ENCODE data around the gene PTPRK.

DNA sequence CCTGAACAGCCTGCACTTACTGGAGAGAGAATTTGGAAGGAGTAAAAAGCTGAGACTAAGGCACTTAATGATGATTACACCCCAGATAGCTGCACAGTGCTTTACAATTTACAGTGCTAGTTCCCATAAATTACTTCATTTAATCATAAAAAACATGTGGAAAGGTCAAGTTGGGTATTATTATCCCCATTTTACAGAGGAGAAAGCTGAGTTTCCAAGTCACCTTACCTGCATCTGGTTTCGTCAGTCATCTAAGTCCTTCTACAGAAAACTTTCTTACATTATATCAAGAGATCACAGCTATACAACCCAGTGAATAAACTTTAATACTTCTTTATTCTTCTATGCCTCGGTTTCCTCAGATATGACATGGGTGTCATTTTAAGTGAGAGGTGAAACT, 3.3 kb downstream of the PTPRK start:
- TF ChIP-seq, protein P1, sequence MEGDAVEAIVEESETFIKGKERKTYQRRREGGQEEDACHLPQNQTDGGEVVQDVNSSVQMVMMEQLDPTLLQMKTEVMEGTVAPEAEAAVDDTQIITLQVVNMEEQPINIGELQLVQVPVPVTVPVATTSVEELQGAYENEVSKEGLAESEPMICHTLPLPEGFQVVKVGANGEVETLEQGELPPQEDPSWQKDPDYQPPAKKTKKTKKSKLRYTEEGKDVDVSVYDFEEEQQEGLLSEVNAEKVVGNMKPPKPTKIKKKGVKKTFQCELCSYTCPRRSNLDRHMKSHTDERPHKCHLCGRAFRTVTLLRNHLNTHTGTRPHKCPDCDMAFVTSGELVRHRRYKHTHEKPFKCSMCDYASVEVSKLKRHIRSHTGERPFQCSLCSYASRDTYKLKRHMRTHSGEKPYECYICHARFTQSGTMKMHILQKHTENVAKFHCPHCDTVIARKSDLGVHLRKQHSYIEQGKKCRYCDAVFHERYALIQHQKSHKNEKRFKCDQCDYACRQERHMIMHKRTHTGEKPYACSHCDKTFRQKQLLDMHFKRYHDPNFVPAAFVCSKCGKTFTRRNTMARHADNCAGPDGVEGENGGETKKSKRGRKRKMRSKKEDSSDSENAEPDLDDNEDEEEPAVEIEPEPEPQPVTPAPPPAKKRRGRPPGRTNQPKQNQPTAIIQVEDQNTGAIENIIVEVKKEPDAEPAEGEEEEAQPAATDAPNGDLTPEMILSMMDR (conservative IDR thresholded peaks at IDR 0.05 in 1 of 2, IDR thresholded peaks at IDR 0.05 in 1 of 2; ENCODE audit: low read depth in 1 of 2, low read length in 2 of 2), result no peak
- no peak for TF ChIP-seq EZH2 (IDR thresholded peaks at IDR 0.05; ENCODE audit: low read length, missing control alignments)

Data from fibroblast of lung (primary cell).